Fibroblast of mammary gland (primary cell): ENCODE results near the gene TPM4.
"Not testable (repeated sequence)": the region's sequence is repeated elsewhere in the genome, so short reads cannot be mapped to it uniquely, and the experiment has no call there.

ENCODE experiments used
- DNase-seq: peaks from one replicate; pipeline ENCODE4 v3.0.0-alpha.2; 2010; ENCODE audit warnings: low read depth
- H3K4me3 ChIP-seq: 2 replicates; pipeline ENCODE4 v1.5.1; 2011; ENCODE audit warnings: low read depth, mild to moderate bottlenecking, low read length, moderate library complexity; ENCODE audit not compliant: control insufficient read depth
- CTCF ChIP-seq: conservative IDR thresholded peaks from 2 replicates; pipeline ENCODE4 v1.5.1; 2011; ENCODE audit warnings: low read depth, low read length, inconsistent platforms; ENCODE audit not compliant: control insufficient read depth, insufficient read depth

Gene TPM4

GRCh38 chr19:16115301-16116039 is 39.2 kb downstream of the TPM4 start:
- H3K4me3 ChIP-seq = no peak overlapping the region
- TF ChIP-seq CTCF = no peak
- DNase-seq = no peak

GRCh38 chr19:16116067-16116466 is 39.8 kb downstream of the TPM4 start:
- no peak for TF ChIP-seq CTCF
- DNase-seq = no peak
- no peak overlapping the region for H3K4me3 ChIP-seq

DNA sequence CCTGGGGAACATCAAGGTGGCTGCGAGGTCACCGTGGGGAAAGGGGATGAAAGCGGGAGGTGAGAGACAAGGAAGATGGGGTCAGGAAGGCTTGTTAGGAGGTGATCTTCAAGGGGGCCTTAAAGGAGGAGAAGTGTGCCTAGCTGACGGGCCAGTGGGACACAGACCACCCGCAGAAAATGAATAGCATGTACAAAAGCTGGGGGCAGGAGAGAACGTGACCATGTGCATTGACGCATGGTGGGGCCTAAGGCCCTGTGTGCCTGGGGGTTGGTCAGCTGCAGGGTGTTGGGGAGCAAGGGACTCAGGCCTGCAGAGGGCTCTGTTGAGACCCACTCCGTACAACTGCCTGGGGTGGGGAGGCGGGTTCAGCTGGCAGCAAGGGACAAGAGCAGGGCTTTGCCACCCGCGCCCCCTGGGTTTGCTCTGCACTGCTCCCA is 41.3 kb downstream of the TPM4 start:
- H3K4me3 ChIP-seq = no peak overlapping the region
- DNase-seq = no peak
- TF ChIP-seq CTCF = no peak

- no peak overlapping the region for H3K4me3 ChIP-seq
- TF ChIP-seq CTCF = no peak
- no peak for DNase-seq
Measured at GRCh38 chr19:16118489-16119033, 42.3 kb downstream of the TPM4 start.

DNA sequence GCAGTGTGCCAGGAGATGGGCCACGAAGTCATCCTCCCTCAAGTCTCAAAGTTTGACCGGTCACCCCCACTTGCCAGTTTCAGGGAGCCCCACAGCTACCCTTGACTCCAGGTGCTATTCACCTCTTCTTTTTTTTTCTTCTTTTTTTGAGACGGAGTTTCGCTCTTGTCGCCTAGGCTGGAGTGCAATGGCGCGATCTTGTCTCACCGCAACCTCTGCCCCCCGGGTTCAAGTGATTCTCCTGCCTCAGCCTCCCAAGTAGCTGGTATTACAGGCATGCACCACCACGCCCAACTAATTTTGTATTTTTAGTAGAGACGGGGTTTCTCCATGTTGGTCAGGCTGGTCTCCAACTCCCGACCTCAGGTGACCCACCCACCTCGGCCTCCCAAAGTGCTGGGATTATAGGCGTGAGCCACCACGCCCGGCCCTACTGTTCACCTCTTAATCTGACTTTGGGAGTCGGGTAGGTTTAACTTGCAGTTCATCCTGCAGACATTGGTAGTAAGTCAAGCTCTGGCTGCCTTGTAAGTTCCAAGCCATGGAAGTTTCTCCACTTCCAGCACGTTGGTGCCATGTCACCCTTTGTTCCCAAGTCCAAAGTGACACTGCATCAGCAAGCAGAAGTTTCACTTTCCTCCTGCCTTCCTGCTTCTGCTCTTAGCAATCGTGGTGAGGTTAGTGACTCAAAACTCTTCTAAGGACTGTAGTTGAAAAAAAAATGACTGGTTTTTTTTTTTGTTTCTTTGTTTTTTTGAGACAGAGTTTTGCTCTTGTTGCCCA is 43.0 kb downstream of the TPM4 start:
- not testable (repeated sequence) for H3K4me3 ChIP-seq, DNase-seq

DNA sequence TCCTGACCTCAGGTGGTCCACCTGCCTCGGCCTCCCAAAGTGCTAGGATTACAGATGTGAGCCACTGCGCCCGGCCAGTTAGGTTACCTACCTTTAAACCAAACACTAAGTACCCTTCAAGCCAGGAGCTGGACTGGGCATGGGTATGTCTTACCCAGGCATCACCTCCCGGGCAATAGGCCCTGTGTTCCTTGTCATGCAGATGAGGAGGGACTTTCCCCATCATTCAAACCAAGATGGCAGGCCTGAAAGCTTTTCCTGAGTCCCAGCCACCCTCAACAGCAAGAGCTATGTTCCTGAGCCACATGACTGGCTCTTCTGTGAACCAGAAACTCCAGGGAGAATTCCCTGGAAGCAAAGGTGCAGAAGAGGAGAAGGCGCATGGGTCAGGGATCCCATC is 44.8 kb downstream of the TPM4 start:
- TF ChIP-seq CTCF = no peak
- H3K4me3 ChIP-seq = no peak overlapping the region
- DNase-seq = no peak

DNA sequence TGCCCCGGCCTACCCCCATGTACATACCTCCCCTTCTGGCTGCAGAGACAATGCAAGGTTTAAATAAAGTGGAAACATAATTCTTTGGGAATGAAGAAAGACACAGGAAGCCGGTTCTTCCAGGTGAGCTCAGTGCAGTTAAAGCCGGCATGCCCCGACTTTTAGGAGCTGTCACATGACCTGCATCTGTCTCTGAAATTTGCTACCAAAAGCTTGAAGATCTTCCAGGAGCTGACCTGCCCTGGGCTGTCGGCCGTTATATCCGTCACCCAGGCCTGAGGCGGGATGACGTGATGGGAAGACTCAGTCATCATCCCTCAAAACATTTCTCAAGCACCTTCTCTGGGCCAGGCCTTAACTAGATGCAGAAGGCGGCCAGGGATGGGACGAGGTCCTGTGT is 45.7 kb downstream of the TPM4 start:
- no peak for DNase-seq
- H3K4me3 ChIP-seq = no peak overlapping the region
- no peak for TF ChIP-seq CTCF
